ENCODE data around the gene EFR3B.

GRCh38 chr2:24994146-24994724 is 47.6 kb upstream of the EFR3B start:
- TF ChIP-seq CTCF (conservative IDR thresholded peaks at IDR 0.05) (no peak), EZH2 (IDR thresholded peaks at IDR 0.05; ENCODE audit: low read depth) (no peak)

All from PC-9 (cell line).